Mesothelial cell of epicardium (in vitro differentiated cells): ENCODE data around the gene RNGTT. TPM values are rescaled to one million over a fixed set of nuclear protein-coding genes. Genes with fewer than 3 reads are reported as not detected.

ENCODE experiments used
- DNase-seq, 2 experiments: peaks; one replicate each; pipeline ENCODE4 v3.0.0; 2021; ENCODE audit warnings: low spot score in 2 of 2; ENCODE audit not compliant: unreplicated experiment in 2 of 2
- H3K27ac Mint-ChIP-seq: 2 replicates; pipeline ENCODE4 v1.8.0; 2021; ENCODE audit warnings: mixed read lengths
- H3K27me3 Mint-ChIP-seq: 2 replicates; pipeline ENCODE4 v1.8.0; 2021; ENCODE audit warnings: low read depth, mixed read lengths
- H3K36me3 Mint-ChIP-seq: 2 replicates; pipeline ENCODE4 v1.8.0; 2021; ENCODE audit warnings: mixed read lengths
- H3K4me1 Mint-ChIP-seq: 2 replicates; pipeline ENCODE4 v1.8.0; 2021; ENCODE audit warnings: mixed read lengths
- H3K4me3 Mint-ChIP-seq: 2 replicates; pipeline ENCODE4 v1.8.0; 2021; ENCODE audit warnings: mild to moderate bottlenecking, moderate library complexity, mixed read lengths
- H3K9me3 Mint-ChIP-seq: 2 replicates; pipeline ENCODE4 v1.8.0; 2021; ENCODE audit warnings: mixed read lengths
- CTCF ChIP-seq: fragments of 200-600 bp; sonication (generic); IDR thresholded peaks from one replicate; pipeline ENCODE4 v1.5.0; 2021; ENCODE audit warnings: antibody characterized with exemption; ENCODE audit not compliant: unreplicated experiment
- total RNA-seq: library from RNA; stranded (reverse); gene quantifications from 3 replicates; pipeline ENCODE4 v1.2.1, GENCODE V29; 2021

The RNGTT gene
- total RNA-seq, 1 donor from 2014 or later, result 16.5 TPM

DNA sequence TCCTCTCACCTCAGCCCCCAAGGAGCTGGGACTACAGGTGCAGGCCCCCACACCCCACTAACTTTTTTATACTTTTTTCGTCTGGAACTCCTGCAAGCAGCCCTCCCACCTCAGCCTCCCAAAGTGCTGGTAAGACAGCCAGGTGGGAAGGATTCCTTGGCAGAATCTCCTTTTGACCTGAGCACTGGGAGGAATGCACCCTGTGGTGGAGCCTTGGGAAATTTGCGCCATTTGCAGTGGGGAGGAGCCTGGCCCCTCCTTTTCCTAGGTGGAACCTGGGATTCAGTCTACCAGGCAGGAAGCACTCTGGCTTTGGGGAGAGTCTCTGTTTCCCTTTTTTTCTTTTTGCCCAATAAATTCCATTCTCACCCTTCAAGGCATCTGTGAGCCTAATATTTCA, 2.3 kb upstream of the RNGTT start:
- Mint-ChIP-seq H3K4me3 (peak overlapping the region; percentile 99), H3K36me3 (peaks cover 9% of the 10 kb centered on the region), H3K27ac (no peak overlapping the region), H3K9me3 (peaks cover 14% of the 10 kb centered on the region), H3K4me1 (peaks cover 27% of the 10 kb centered on the region), H3K27me3 (no peaks in the 10 kb centered on the region)
- DNase-seq, result no peak
- no peak for TF ChIP-seq CTCF

DNA sequence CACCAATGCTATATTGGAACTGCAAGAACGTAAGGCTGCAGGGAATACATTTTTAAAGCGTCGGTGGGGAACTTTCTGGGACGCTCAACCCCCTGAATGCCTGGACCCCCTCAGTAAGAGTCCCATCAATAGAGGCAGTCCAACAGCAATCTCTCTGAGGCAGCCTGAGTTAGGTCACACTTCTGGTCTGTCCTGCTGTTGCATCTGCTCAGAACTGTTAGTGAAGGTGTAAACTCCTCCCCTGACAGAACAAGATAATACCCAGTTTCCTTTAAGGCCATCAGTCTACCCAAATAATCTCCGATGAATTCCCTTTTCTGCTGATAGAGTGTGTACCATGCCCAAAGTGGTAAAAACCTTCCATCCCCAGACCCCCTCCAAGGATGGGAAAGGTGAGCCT, 1.1 kb upstream of the RNGTT start:
- peaks cover 11% of the 10 kb centered on the region for H3K9me3 Mint-ChIP-seq
- peak overlapping the region; percentile 99 for H3K4me3 Mint-ChIP-seq
- no peak for TF ChIP-seq CTCF
- peaks cover 27% of the 10 kb centered on the region for H3K4me1 Mint-ChIP-seq
- H3K36me3 Mint-ChIP-seq, result peaks cover 9% of the 10 kb centered on the region
- peak overlapping the region; percentile 97 for H3K27ac Mint-ChIP-seq
- DNase-seq, result no peak
- no peaks in the 10 kb centered on the region for H3K27me3 Mint-ChIP-seq

DNA sequence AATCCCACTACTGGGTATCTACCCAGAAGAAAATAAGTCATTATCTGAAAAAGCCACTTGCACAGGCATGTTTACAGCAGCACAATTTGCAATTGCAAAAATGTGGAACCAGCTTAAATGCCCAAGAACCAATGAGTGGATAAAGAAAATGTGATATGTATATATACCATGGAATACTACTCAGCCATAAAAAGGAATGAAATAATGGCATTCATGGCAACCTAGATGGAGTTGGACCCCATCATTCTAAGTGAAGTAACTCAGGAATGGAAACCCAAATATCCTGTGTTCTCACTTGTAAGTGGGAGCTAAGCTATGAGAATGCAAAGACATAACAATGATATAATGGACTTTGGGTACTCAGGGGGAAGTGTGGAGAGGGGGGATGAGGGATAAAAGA, 4.6 kb downstream of the RNGTT start:
- Mint-ChIP-seq H3K9me3 (peaks cover 34% of the 10 kb centered on the region), H3K4me1 (peaks cover 15% of the 10 kb centered on the region), H3K4me3 (no peak overlapping the region), H3K27me3 (no peaks in the 10 kb centered on the region), H3K36me3 (peaks cover 31% of the 10 kb centered on the region), H3K27ac (no peak overlapping the region)
- no peak for TF ChIP-seq CTCF
- no peak for DNase-seq

DNA sequence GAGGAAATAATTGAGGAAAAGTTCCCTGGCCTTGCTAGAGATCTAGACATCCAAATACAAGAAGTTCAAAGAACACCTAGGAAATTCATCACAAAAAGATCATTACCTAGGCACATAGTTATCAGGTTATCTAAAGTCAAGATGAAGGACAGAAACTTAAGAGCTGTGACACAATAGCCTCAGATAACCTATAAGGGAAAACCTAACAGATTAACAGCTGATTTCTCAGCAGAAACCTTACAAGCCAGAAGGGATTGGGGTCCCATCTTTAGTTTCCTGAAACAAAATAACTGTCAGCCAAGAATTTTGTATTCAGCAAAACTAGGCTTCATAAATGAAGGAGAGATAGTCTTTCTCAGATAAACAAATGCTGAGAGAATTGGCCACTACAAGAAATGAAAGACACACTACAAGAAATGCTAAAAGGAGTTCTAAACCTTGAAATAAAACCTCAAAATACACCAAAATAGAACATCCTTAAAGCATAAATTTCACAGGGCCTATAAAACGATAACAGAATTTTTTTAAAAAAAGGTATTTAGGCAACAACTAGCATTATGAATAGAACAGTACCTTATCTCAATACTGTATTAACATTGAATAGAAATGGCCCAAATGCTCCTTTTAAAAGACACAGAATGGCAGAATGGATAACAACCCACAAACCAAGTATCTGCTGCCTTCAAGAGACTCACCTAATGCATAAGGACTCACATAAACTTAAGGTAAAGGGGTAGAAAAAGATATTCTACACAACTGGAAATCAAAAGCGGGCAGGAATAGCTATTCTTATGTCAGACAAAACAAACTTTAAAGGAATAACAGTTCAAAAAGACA, 9.7 kb downstream of the RNGTT start:
- Mint-ChIP-seq H3K27me3 (no peaks in the 10 kb centered on the region), H3K36me3 (peaks cover 39% of the 10 kb centered on the region), H3K9me3 (peaks cover 44% of the 10 kb centered on the region), H3K4me3 (no peak overlapping the region), H3K27ac (no peak overlapping the region), H3K4me1 (peaks cover 17% of the 10 kb centered on the region)
- DNase-seq, result no peak
- TF ChIP-seq CTCF, result no peak

- Mint-ChIP-seq H3K27ac (peak overlapping the region; percentile 93), H3K27me3 (no peaks in the 10 kb centered on the region), H3K4me1 (peaks cover 17% of the 10 kb centered on the region), H3K4me3 (peak overlapping the region; percentile 51), H3K9me3 (peaks cover 31% of the 10 kb centered on the region), H3K36me3 (peaks cover 27% of the 10 kb centered on the region)
- no peak for TF ChIP-seq CTCF
- DNase-seq, result no peak
Measured at GRCh38 chr6:88952065-88952704, 11.2 kb downstream of the RNGTT start.
